Measurements from ENCODE around the gene PSORS1C2. TPM values are rescaled to one million over a fixed set of nuclear protein-coding genes. Genes with fewer than 3 reads are reported as not detected.
A peak's percentile ranks its signal among the peaks of the same experiment; 100 is the strongest.
"Not testable (repeated sequence)": the region's sequence is repeated elsewhere in the genome, so short reads cannot be mapped to it uniquely, and the experiment has no call there.

PSORS1C2 gene
- total RNA-seq, result not detected in 2 replicates

DNA sequence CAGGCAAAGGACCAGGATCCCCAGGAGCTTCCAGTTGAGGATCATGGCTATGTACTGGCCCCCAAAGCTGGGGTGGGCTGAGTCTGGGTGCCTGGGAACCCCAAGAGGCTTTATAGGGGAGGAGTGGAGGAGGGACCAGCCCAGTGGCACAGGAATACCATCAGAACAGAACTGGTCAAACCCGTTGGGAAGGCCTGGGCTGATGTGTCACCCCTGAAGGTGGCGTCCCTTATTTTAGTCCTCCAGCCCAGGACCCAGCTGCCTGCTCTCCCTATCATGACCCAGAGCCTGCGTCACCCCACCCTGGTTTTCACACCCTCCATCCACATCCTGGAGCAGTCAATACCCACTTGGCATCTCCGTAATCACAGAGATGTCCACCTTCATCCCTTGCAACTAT is at the start of gene PSORS1C2:
TSS of gene PSORS1C2 (minus strand) at position 85 of the 400 bp plus-strand sequence. CDS start at position 45, 40 bp downstream.
- H3K4me3 ChIP-seq (ENCODE audit: low read depth, low read length), result no peak within 1 kb of the TSS
- TF ChIP-seq, protein P1, sequence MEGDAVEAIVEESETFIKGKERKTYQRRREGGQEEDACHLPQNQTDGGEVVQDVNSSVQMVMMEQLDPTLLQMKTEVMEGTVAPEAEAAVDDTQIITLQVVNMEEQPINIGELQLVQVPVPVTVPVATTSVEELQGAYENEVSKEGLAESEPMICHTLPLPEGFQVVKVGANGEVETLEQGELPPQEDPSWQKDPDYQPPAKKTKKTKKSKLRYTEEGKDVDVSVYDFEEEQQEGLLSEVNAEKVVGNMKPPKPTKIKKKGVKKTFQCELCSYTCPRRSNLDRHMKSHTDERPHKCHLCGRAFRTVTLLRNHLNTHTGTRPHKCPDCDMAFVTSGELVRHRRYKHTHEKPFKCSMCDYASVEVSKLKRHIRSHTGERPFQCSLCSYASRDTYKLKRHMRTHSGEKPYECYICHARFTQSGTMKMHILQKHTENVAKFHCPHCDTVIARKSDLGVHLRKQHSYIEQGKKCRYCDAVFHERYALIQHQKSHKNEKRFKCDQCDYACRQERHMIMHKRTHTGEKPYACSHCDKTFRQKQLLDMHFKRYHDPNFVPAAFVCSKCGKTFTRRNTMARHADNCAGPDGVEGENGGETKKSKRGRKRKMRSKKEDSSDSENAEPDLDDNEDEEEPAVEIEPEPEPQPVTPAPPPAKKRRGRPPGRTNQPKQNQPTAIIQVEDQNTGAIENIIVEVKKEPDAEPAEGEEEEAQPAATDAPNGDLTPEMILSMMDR (conservative IDR thresholded peaks at IDR 0.05; ENCODE audit: low read depth, low read length), result no peak
- DNase-seq (ENCODE audit: low read depth), result no peak

DNA sequence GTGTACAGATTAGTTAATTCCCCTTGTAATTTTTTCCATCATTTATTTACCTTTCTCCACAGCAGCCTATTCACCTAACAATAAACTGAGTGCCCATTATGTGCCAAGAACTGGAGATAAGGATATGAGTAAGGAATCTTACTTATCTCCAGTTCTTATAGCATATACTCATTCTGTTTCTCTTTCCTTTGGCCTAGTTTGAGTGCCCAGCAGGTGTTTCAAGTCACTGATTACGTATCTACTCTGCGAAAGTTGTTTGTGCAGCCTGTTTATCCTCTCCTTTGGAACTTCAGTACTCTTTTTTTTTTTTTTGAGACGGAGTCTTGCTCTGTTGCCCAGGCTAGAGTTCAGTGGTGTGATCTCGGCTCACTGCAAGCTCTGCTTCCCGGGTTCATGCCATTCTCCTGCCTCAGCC is 48.9 kb upstream of the PSORS1C2 start:
- no peak for DNase-seq (ENCODE audit: low read depth)
- H3K4me3 ChIP-seq (ENCODE audit: low read depth, low read length), result no peak overlapping the region
- TF ChIP-seq, protein P1 (conservative IDR thresholded peaks at IDR 0.05; ENCODE audit: low read depth, low read length), result no peak

- TF ChIP-seq, protein P1 (conservative IDR thresholded peaks at IDR 0.05; ENCODE audit: low read depth, low read length), result no peak
- DNase-seq (ENCODE audit: low read depth), result peak; percentile 67
- H3K4me3 ChIP-seq (ENCODE audit: low read depth, low read length), result peak overlapping the region; percentile 60
Observed at GRCh38 chr6:31186052-31186734, 47.3 kb upstream of the PSORS1C2 start.

GRCh38 chr6:31185695-31186051 is 46.8 kb upstream of the PSORS1C2 start:
- DNase-seq (ENCODE audit: low read depth), result not testable (repeated sequence)
- H3K4me3 ChIP-seq (ENCODE audit: low read depth, low read length), result peak overlapping the region; percentile 60

DNA sequence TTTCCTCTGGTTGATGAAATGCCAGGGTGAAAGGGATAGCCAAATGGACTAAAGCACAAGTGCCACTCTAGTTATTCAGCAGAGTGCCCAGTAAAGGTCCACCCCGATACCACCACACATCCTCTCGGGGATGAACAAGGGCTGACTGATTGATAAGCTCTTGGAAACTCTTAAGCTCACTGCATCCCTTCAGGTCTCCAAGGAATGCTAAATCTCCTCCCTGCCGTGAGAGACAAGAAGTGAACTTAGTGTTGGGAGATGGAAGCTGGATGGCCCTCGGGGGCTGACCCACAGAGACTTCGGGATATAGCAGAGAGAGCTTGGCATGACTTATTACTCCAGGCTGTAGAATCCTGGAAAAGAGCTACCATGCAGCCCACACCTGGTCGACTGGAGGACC is 45.0 kb upstream of the PSORS1C2 start:
- DNase-seq (ENCODE audit: low read depth), result not testable (repeated sequence)
- peak overlapping the region; percentile 60 for H3K4me3 ChIP-seq (ENCODE audit: low read depth, low read length)

DNA sequence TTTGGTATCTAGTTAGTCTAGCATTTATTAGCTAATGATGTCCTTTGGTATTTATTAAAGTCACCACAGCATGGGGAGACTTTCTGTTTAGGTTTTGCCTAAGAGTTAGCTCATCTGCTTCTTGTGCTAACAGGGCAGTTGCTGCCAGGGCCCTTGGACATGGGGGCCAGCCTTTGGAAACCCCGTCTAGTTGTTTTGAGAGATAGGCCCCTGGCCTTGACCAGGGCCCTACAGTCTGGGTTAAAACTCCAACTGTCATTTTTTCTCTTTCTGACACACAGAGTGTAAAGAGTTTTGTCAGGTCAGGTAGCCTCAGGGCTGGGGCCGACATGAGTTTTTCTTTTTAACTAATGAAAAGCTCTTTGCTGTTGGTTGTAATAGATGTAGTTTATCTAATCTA is 44.4 kb upstream of the PSORS1C2 start:
- peak overlapping the region; percentile 60 for H3K4me3 ChIP-seq (ENCODE audit: low read depth, low read length)
- DNase-seq (ENCODE audit: low read depth), result not testable (repeated sequence)

DNA sequence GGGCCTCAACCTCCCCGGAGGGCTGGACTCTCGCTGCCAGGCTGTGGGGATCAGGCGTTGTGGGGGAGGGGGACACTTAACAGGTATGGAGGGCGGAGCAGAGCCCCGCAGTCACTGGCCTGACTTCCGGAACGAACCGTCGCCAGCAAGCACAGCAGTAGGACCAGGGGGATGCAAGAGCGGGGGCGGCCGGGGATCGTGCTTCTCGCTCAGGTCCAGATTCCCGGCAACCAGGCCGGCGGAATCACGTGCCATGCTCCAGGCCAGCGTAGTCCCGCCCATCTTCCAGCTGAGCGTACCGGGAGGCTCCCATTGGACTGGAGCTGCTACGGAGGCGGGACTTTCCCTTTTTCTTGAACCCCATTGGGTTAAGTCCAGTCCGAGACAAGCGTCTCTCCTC is 41.6 kb upstream of the PSORS1C2 start:
- TF ChIP-seq, protein P1 (conservative IDR thresholded peaks at IDR 0.05; ENCODE audit: low read depth, low read length), result no peak
- peak overlapping the region; percentile 6 for H3K4me3 ChIP-seq (ENCODE audit: low read depth, low read length)
- DNase-seq (ENCODE audit: low read depth), result no peak

GRCh38 chr6:31179896-31180295 is 41.0 kb upstream of the PSORS1C2 start:
- DNase-seq (ENCODE audit: low read depth), result no peak
- TF ChIP-seq, protein P1 (conservative IDR thresholded peaks at IDR 0.05; ENCODE audit: low read depth, low read length), result no peak
- no peak overlapping the region for H3K4me3 ChIP-seq (ENCODE audit: low read depth, low read length)

- TF ChIP-seq, protein P1 (conservative IDR thresholded peaks at IDR 0.05; ENCODE audit: low read depth, low read length), result no peak
- no peak overlapping the region for H3K4me3 ChIP-seq (ENCODE audit: low read depth, low read length)
- DNase-seq (ENCODE audit: low read depth), result no peak
Observed at GRCh38 chr6:31179042-31179386, 40.1 kb upstream of the PSORS1C2 start.

Measured in epithelial cell of proximal tubule (primary cell).